ENCODE measurements around the gene AUTS2. TPM values are rescaled to one million over a fixed set of nuclear protein-coding genes. Genes with fewer than 3 reads are reported as not detected.
A peak's percentile ranks its signal among the peaks of the same experiment; 100 is the strongest.

The AUTS2 gene
- total RNA-seq, 1 donor from 2014 or later = 80.6 TPM

DNA sequence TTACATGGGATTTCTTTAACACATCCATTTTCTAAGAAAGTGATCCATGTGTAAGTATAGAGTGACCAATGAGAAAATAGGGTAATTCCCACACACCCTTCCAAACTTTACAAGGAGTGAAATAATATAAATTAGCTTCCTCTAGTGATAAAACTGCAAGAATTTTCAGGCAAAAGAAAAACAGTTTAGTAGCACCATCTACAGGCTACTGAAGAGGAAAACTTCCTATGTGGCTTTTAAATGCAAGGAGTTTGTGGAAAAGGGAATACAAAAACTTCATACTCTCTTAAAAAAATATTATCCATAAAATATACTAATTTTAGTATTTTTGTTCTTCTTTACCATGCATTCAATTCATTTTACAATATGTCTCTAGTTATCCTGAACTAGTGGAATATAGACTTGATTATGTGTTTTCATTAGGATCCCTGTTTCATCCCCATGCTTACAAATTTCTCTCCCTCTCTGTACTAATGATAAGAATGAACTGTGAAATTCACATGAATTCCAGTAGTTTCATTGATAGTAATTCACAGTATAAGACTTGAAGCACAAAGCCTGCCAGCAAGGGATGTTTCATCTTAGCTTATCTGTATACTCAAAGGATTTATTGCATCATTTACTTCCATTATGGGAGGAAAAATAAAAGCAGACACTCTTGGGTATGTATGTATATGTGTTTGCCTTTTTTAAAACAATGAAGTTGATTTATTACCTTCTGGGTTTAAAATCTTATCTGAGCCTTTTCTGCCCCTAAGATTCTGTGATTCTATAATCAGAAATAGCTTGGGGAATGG, 442.9 kb downstream of the AUTS2 start:
- DNase-seq (ENCODE audit: extremely low spot score, unreplicated experiment) = no peak
- no peaks in the 10 kb centered on the region for H3K9me3 Mint-ChIP-seq (ENCODE audit: unreplicated experiment)
- TF ChIP-seq, protein P1, sequence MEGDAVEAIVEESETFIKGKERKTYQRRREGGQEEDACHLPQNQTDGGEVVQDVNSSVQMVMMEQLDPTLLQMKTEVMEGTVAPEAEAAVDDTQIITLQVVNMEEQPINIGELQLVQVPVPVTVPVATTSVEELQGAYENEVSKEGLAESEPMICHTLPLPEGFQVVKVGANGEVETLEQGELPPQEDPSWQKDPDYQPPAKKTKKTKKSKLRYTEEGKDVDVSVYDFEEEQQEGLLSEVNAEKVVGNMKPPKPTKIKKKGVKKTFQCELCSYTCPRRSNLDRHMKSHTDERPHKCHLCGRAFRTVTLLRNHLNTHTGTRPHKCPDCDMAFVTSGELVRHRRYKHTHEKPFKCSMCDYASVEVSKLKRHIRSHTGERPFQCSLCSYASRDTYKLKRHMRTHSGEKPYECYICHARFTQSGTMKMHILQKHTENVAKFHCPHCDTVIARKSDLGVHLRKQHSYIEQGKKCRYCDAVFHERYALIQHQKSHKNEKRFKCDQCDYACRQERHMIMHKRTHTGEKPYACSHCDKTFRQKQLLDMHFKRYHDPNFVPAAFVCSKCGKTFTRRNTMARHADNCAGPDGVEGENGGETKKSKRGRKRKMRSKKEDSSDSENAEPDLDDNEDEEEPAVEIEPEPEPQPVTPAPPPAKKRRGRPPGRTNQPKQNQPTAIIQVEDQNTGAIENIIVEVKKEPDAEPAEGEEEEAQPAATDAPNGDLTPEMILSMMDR (IDR thresholded peaks at IDR 0.05) = peak; percentile 72
- no peak overlapping the region for H3K27ac Mint-ChIP-seq (ENCODE audit: unreplicated experiment)
- peaks cover 66% of the 10 kb centered on the region for H3K4me1 Mint-ChIP-seq (ENCODE audit: unreplicated experiment)
- no peak overlapping the region for H3K4me3 Mint-ChIP-seq (ENCODE audit: unreplicated experiment)
- H3K27me3 Mint-ChIP-seq (ENCODE audit: unreplicated experiment) = no peaks in the 10 kb centered on the region
- no peaks in the 10 kb centered on the region for H3K36me3 Mint-ChIP-seq (ENCODE audit: unreplicated experiment)

DNA sequence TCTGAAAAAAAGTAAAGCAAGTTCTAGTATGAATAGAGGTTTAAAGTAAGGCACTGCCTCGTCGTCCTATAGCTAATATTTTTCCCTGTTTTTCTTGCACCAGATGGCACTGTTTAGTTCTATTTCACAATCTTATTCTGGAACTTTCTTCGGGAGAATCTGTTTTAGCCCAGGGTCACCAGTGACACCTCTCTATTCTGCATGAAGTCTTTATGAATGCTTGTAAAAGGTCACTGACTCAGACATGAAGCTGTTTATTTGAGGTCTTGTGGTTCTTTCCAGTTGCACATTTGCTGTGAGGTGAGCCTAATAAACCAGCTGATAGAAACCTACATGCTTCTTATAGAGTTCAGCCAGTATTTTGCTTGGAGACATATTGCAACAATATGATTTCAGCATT, 444.3 kb downstream of the AUTS2 start:
- H3K4me3 Mint-ChIP-seq (ENCODE audit: unreplicated experiment) = no peak overlapping the region
- H3K27ac Mint-ChIP-seq (ENCODE audit: unreplicated experiment) = no peak overlapping the region
- no peaks in the 10 kb centered on the region for H3K27me3 Mint-ChIP-seq (ENCODE audit: unreplicated experiment)
- H3K9me3 Mint-ChIP-seq (ENCODE audit: unreplicated experiment) = no peaks in the 10 kb centered on the region
- DNase-seq (ENCODE audit: extremely low spot score, unreplicated experiment) = no peak
- H3K36me3 Mint-ChIP-seq (ENCODE audit: unreplicated experiment) = no peaks in the 10 kb centered on the region
- TF ChIP-seq, protein P1 (IDR thresholded peaks at IDR 0.05) = peak; percentile 72
- H3K4me1 Mint-ChIP-seq (ENCODE audit: unreplicated experiment) = peaks cover 56% of the 10 kb centered on the region

DNA sequence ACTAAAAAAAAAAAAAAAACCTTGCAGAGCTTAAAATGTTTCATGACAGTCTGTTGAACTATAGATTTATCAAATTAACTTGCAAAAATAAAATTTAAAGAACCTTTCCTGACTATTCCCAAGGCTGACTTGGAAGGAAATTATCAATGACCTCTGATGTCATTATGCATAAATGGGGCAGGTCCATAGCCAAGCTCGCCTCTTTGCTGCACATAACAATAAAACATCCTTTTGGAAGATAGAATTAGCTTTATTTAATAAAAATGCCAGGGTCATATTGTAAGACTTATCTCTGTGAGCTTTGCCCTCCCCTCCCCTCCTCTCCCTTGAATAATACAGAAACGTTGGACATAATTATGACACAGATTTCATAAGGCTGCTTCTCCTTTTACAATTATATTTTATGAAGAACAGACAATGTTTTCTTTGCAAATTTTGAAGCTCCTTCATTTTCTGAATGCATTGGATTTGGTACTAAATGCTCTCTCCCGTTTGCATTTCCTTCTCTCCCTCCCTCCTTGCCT, 444.8 kb downstream of the AUTS2 start:
- TF ChIP-seq, protein P1 (IDR thresholded peaks at IDR 0.05) = no peak
- Mint-ChIP-seq H3K36me3 (ENCODE audit: unreplicated experiment) (no peaks in the 10 kb centered on the region), H3K4me1 (ENCODE audit: unreplicated experiment) (peaks cover 52% of the 10 kb centered on the region), H3K4me3 (ENCODE audit: unreplicated experiment) (no peak overlapping the region), H3K9me3 (ENCODE audit: unreplicated experiment) (no peaks in the 10 kb centered on the region), H3K27ac (ENCODE audit: unreplicated experiment) (no peak overlapping the region), H3K27me3 (ENCODE audit: unreplicated experiment) (no peaks in the 10 kb centered on the region)
- no peak for DNase-seq (ENCODE audit: extremely low spot score, unreplicated experiment)

DNA sequence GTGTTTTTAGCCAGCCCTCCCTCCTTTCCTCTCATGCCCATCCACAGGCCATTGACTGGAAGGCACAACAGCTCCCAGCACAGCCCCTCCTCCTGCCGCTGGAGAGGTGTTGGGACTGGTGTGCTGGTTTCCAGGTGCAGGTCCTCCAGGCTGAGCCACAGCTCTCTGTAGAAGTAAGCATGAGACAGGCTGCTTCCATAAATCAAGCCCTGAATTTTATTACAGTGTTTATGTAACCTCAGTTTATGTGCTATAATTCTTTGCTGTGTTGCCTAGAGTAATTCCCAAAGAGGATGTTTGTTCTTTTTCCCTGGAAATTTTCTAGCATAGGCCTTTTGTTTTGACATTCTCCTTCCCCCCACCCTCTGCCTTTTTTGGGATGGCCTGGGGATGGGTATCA, 445.8 kb downstream of the AUTS2 start:
- TF ChIP-seq, protein P1 (IDR thresholded peaks at IDR 0.05) = no peak
- DNase-seq (ENCODE audit: extremely low spot score, unreplicated experiment) = no peak
- Mint-ChIP-seq H3K9me3 (ENCODE audit: unreplicated experiment) (no peaks in the 10 kb centered on the region), H3K36me3 (ENCODE audit: unreplicated experiment) (no peaks in the 10 kb centered on the region), H3K27me3 (ENCODE audit: unreplicated experiment) (no peaks in the 10 kb centered on the region), H3K4me3 (ENCODE audit: unreplicated experiment) (no peak overlapping the region), H3K4me1 (ENCODE audit: unreplicated experiment) (peaks cover 53% of the 10 kb centered on the region), H3K27ac (ENCODE audit: unreplicated experiment) (no peak overlapping the region)

DNA sequence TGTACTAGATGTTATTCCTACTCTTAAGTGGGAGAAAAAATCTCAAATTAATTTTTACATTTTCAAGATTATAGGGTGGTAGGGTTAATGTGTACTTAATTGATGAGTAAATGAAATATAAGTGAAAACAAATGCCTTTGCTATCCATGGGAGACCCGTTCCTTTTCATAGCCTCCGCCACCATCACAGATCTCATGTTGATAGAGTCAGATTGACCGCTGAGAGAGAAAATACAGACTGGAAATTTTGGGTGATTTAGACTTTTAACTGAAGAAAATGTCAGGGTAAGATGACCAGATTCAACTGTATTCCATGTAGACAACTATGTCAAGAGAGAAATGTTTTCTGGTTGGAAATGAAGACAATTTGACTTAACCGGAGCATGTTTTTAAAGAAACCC, 446.2 kb downstream of the AUTS2 start:
- H3K36me3 Mint-ChIP-seq (ENCODE audit: unreplicated experiment) = no peaks in the 10 kb centered on the region
- TF ChIP-seq, protein P1 (IDR thresholded peaks at IDR 0.05) = no peak
- H3K9me3 Mint-ChIP-seq (ENCODE audit: unreplicated experiment) = no peaks in the 10 kb centered on the region
- H3K4me1 Mint-ChIP-seq (ENCODE audit: unreplicated experiment) = peaks cover 49% of the 10 kb centered on the region
- no peaks in the 10 kb centered on the region for H3K27me3 Mint-ChIP-seq (ENCODE audit: unreplicated experiment)
- no peak for DNase-seq (ENCODE audit: extremely low spot score, unreplicated experiment)
- no peak overlapping the region for H3K27ac Mint-ChIP-seq (ENCODE audit: unreplicated experiment)
- no peak overlapping the region for H3K4me3 Mint-ChIP-seq (ENCODE audit: unreplicated experiment)
